HepG2 (cell line): ENCODE results near the gene GJD4. TPM values are rescaled to one million over a fixed set of nuclear protein-coding genes. Genes with fewer than 3 reads are reported as not detected.
A peak's percentile ranks its signal among the peaks of the same experiment; 100 is the strongest.

ENCODE experiments used
- ARID3A ChIP-seq: IDR thresholded peaks from 2 replicates; pipeline ENCODE4 v1.6.1; 2012; ENCODE audit warnings: low read depth, low read length, improper control_type of control experiment
- ATAD3A ChIP-seq: sonication (generic); formaldehyde crosslinking; IDR thresholded peaks from 2 replicates; pipeline ENCODE4 v1.4.0; 2020; ENCODE audit warnings: missing genetic modification reagents
- FOSL1 ChIP-seq: sonication (generic); formaldehyde crosslinking; IDR thresholded peaks from 2 replicates; pipeline ENCODE4 v1.9.0; 2021; ENCODE audit warnings: missing genetic modification reagents, borderline replicate concordance
- FUBP1 ChIP-seq: sonication (generic); formaldehyde crosslinking; IDR thresholded peaks from 2 replicates; pipeline ENCODE4 v1.5.1; 2020; ENCODE audit warnings: missing genetic modification reagents, mild to moderate bottlenecking, borderline replicate concordance
- KMT2A ChIP-seq: sonication (generic); formaldehyde crosslinking; IDR thresholded peaks from 2 replicates; pipeline ENCODE4 v1.4.0; 2020; ENCODE audit warnings: missing genetic modification reagents
- LBX2 ChIP-seq: sonication (generic); formaldehyde crosslinking; IDR thresholded peaks from 2 replicates; pipeline ENCODE4 v1.5.0; 2020; ENCODE audit warnings: missing genetic modification reagents, mild to moderate bottlenecking, borderline replicate concordance
- MED13 ChIP-seq: sonication (generic); formaldehyde crosslinking; IDR thresholded peaks from 2 replicates; pipeline ENCODE4 v1.5.0; 2020; ENCODE audit warnings: missing genetic modification reagents
- PAWR ChIP-seq: sonication (generic); formaldehyde crosslinking; IDR thresholded peaks from 2 replicates; pipeline ENCODE4 v1.4.0; 2020; ENCODE audit warnings: missing genetic modification reagents, mild to moderate bottlenecking, borderline replicate concordance
- PAXIP1 ChIP-seq: sonication (generic); formaldehyde crosslinking; conservative IDR thresholded peaks from 2 replicates; pipeline ENCODE4 v1.4.0; 2020; ENCODE audit warnings: mild to moderate bottlenecking, missing genetic modification reagents, moderate library complexity
- PHF5A ChIP-seq: IDR thresholded peaks from one replicate; pipeline ENCODE4 v1.6.1; 2018; ENCODE audit warnings: low read depth, missing genetic modification reagents; ENCODE audit not compliant: unreplicated experiment
- PLSCR1 ChIP-seq: sonication (generic); formaldehyde crosslinking; IDR thresholded peaks from 2 replicates; pipeline ENCODE4 v1.5.0; 2020; ENCODE audit warnings: missing genetic modification reagents, mild to moderate bottlenecking, borderline replicate concordance
- RNF2 ChIP-seq: fragments of 450-650 bp; conservative IDR thresholded peaks from 2 replicates; pipeline ENCODE4 v1.6.1; 2016; ENCODE audit warnings: low read depth
- SIN3B ChIP-seq: fragments of 150-350 bp; IDR thresholded peaks from 2 replicates; pipeline ENCODE4 v1.6.1; 2014; ENCODE audit warnings: low read length
- SMAD3 ChIP-seq: sonication (generic); formaldehyde crosslinking; IDR thresholded peaks from 2 replicates; pipeline ENCODE4 v1.4.0; 2020; ENCODE audit warnings: missing genetic modification reagents
- SRY ChIP-seq: sonication (generic); formaldehyde crosslinking; IDR thresholded peaks from 2 replicates; pipeline ENCODE4 v1.8.0; 2022; ENCODE audit warnings: mild to moderate bottlenecking, missing genetic modification reagents
- THAP7 ChIP-seq: sonication (generic); formaldehyde crosslinking; IDR thresholded peaks from 2 replicates; pipeline ENCODE4 v1.8.1; 2023; ENCODE audit warnings: mild to moderate bottlenecking, missing genetic modification reagents
- YEATS4 ChIP-seq: sonication (generic); formaldehyde crosslinking; IDR thresholded peaks from 2 replicates; pipeline ENCODE4 v1.4.0; 2020; ENCODE audit warnings: missing genetic modification reagents, borderline replicate concordance
- ZNF468 ChIP-seq: sonication (generic); formaldehyde crosslinking; IDR thresholded peaks from 2 replicates; pipeline ENCODE4 v1.8.0; 2022; ENCODE audit warnings: mild to moderate bottlenecking, moderate library complexity, missing genetic modification reagents
- ZNF781 ChIP-seq: sonication (generic); formaldehyde crosslinking; IDR thresholded peaks from 2 replicates; pipeline ENCODE4 v1.5.1; 2020; ENCODE audit warnings: borderline replicate concordance, mild to moderate bottlenecking, missing genetic modification reagents; ENCODE audit errors: not compliant biosample characterization
- ZSCAN21 ChIP-seq: sonication (generic); formaldehyde crosslinking; IDR thresholded peaks from 2 replicates; pipeline ENCODE4 v1.8.0; 2022; ENCODE audit warnings: mild to moderate bottlenecking, missing genetic modification reagents, moderate library complexity, borderline replicate concordance
- polyA plus RNA-seq, 8 experiments: library from polyadenylated mRNA; depleted of rRNA in 3 of 8; stranded (reverse) in 7 of 8; unstranded in 1 of 8; fragments of >200 nt; fragmentation: Illumina TruSeq in 4 of 8; extraction: Trizol in 4 of 8; gene quantifications; 2 replicates each; pipeline versions ENCODE4 v1.2.1 to v1.2.3, GENCODE V29; 2011 to 2016; ENCODE audit warnings: low read depth in 4 of 8, missing spikeins in 1 of 8, mixed read lengths in 1 of 8; ENCODE audit not compliant: insufficient read depth in 1 of 8
- total RNA-seq, 5 experiments: library from RNA; depleted of rRNA; stranded (reverse); fragments of >200 nt; fragmentation: Illumina TruSeq; extraction: Trizol; gene quantifications; 2 replicates each; pipeline ENCODE4 v1.2.3, GENCODE V29; 2016; ENCODE audit warnings: low read depth in 1 of 5

GJD4 gene
- total and polyA plus RNA-seq, 2 of the 13 experiments (the other 11 are each of a cell fraction or from before 2014, with no cell fraction given), result not detected

GRCh38 chr10:35612385-35613106 is 7.4 kb downstream of the GJD4 start (continued):
- TF ChIP-seq ZSCAN21 (no peak), SMAD3 (CRISPR knock-in tag) (no peak), LBX2 (CRISPR knock-in tag) (no peak), THAP7 (no peak), PHF5A (CRISPR knock-in tag) (no peak), ARID3A (0 out of 2 replicates have a peak, but pooled peaks have one; percentile 42), ZNF468 (CRISPR knock-in tag) (no peak), KMT2A (no peak), RNF2 (no peak), PAXIP1 (CRISPR knock-in tag) (peak; percentile 79), FOSL1 (CRISPR knock-in tag) (no peak), FUBP1 (no peak), PAWR (CRISPR knock-in tag) (no peak), SRY (CRISPR knock-in tag) (no peak), ZNF781 (CRISPR knock-in tag) (no peak), MED13 (no peak), YEATS4 (CRISPR knock-in tag) (no peak), SIN3B (no peak), ATAD3A (CRISPR knock-in tag) (no peak), PLSCR1 (CRISPR knock-in tag) (no peak)
